ENCODE data around the gene OPA1. TPM values are rescaled to one million over a fixed set of nuclear protein-coding genes. Genes with fewer than 3 reads are reported as not detected.

The OPA1 gene
- total and polyA plus RNA-seq, 10 donors, result 9.8 to 58.2 (median 50.1) TPM

GRCh38 chr3:193674714-193675113, 81.7 kb downstream of the OPA1 start:
- Histone ChIP-seq H3K27me3 (replicated peaks in 1 of 7) (no peaks in the 10 kb centered on the region), H3K36me3 (peaks cover 0 to 85% (median 15%) of the 10 kb centered on the region in 6 donors), H3K27ac (no peak overlapping the region), H3K9me3 (no peaks in the 10 kb centered on the region), H3K4me1 (no peaks in the 10 kb centered on the region), H3K4me3 (no peak overlapping the region)
- intact Hi-C loops (cut with DNase I; ENCODE audit: low total_unique reads), result no loop called here
- TF ChIP-seq CTCF (IDR thresholded peaks at IDR 0.05 in 8 of 11, conservative IDR thresholded peaks at IDR 0.05 in 3 of 11), result no peak
- WGBS, 5 donors, result 92 to 95% (median 93%) methylated on average over 9 of the region's 9 CpGs
- DNase-seq, result no peak

GRCh38 chr3:193677734-193678133, 84.7 kb downstream of the OPA1 start:
- Histone ChIP-seq H3K4me3 (no peak overlapping the region), H3K36me3 (peaks cover 0 to 76% (median 6%) of the 10 kb centered on the region in 6 donors), H3K9me3 (no peaks in the 10 kb centered on the region), H3K27ac (no peak overlapping the region), H3K27me3 (replicated peaks in 1 of 7) (no peaks in the 10 kb centered on the region), H3K4me1 (no peaks in the 10 kb centered on the region)
- no peak for DNase-seq
- TF ChIP-seq POLR2AphosphoS5 (IDR thresholded peaks at IDR 0.05), result no peak
- no peak for TF ChIP-seq CTCF (IDR thresholded peaks at IDR 0.05 in 8 of 11, conservative IDR thresholded peaks at IDR 0.05 in 3 of 11)
- no peak for TF ChIP-seq POLR2A (IDR thresholded peaks at IDR 0.05)
- 92 to 98% (median 94%) methylated on average over 5 of the region's 5 CpGs for WGBS, 5 donors
- intact Hi-C loops (cut with DNase I; ENCODE audit: low total_unique reads), result no loop called here

DNA sequence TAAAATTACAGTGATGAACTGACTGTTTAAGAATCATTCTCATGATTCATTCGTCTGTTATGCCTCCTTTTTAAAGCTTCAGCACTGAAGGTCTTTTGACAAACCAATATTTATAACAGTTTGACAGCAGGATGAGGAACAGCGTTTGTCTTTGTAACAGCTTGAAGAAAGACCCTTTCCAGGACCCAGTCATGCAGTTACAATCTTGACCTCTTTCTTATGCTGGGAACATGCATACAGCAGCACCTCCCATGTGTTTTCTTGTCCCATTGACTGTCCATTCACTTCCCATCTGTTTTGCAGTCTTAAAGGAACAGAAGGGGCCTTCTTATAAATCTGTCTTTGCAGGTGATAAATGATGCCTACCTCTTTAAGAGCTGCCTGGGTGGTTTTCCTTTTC, 87.2 kb downstream of the OPA1 start:
- no peak for TF ChIP-seq POLR2A (IDR thresholded peaks at IDR 0.05)
- no peak for TF ChIP-seq POLR2AphosphoS5 (IDR thresholded peaks at IDR 0.05)
- no peak for TF ChIP-seq CTCF (IDR thresholded peaks at IDR 0.05 in 8 of 11, conservative IDR thresholded peaks at IDR 0.05 in 3 of 11)
- intact Hi-C loops (cut with DNase I; ENCODE audit: low total_unique reads), result no loop called here

DNA sequence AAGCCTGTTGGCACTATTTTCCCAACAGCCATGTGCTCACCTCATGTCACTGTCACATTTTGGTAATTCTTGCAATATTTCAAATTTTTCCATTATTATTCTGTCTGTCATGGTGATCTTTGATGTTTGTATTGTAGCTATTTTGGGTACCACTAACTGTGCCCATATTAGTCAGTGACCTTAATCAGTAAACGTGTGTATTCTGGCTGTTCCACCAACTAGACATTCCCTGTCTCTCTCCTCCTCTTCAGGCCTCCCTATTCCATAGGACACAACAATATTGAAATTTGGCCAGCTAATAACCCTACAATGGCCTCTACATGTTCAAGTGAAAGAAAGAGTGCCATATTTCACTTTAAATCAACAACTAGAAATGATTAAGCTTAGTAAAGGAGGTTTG, 88.6 kb downstream of the OPA1 start:
- DNase-seq, result no peak
- Histone ChIP-seq H3K36me3 (peaks cover 0 to 66% (median 4%) of the 10 kb centered on the region in 6 donors), H3K27me3 (replicated peaks in 1 of 7) (no peaks in the 10 kb centered on the region), H3K4me1 (no peaks in the 10 kb centered on the region), H3K4me3 (no peak overlapping the region), H3K27ac (no peak overlapping the region), H3K9me3 (no peaks in the 10 kb centered on the region)
- TF ChIP-seq POLR2A (IDR thresholded peaks at IDR 0.05) (no peak), POLR2AphosphoS5 (IDR thresholded peaks at IDR 0.05) (no peak), CTCF (IDR thresholded peaks at IDR 0.05 in 8 of 11, conservative IDR thresholded peaks at IDR 0.05 in 3 of 11) (no peak)
- 76 to 90% (median 83%) methylated on average over 1 of the region's 1 CpG for WGBS, 5 donors
- intact Hi-C loops (cut with DNase I; ENCODE audit: low total_unique reads), result no loop called here

More for the DNA sequence above, 87.2 kb downstream of the OPA1 start:
- Histone ChIP-seq H3K27ac (no peak overlapping the region), H3K27me3 (replicated peaks in 1 of 7) (no peaks in the 10 kb centered on the region), H3K9me3 (no peaks in the 10 kb centered on the region), H3K4me3 (no peak overlapping the region), H3K4me1 (no peaks in the 10 kb centered on the region), H3K36me3 (peaks cover 0 to 73% (median 5%) of the 10 kb centered on the region in 6 donors)
- DNase-seq, result no peak
- 45 to 61% (median 53%) methylated on average over 2 of the region's 2 CpGs for WGBS, 5 donors

Data from spleen (tissue), 11 donors.